NCI-H1048 (cell line): Measurements from ENCODE around the gene YPEL1.
"Not testable (repeated sequence)": the region's sequence is repeated elsewhere in the genome, so short reads cannot be mapped to it uniquely, and the experiment has no call there.

Experiments used
- DNase-seq: peaks from one replicate; lab custom pipeline; 2025; lab: John Stamatoyannopoulos, UW

The YPEL1 gene

DNA sequence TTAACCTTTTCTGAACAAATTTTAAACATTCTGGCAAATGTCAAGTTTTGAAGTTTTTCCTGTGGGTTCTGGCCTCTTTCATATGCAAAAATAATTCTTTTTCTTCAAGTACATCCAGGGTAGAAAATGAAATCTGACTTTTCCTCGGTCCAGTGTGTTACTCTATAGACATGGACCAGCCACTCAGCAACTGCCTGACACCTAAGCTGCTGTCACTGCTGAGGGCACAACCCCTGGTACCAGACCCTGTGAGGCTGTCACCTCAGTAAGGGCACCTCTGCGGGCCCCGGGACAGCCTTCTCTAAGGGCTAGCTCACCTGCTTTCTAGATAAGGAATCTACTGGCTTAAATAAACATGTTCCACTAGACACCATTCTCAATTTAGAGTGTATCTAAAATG is 36.0 kb downstream of the YPEL1 start:
- DNase-seq, result no peak

DNA sequence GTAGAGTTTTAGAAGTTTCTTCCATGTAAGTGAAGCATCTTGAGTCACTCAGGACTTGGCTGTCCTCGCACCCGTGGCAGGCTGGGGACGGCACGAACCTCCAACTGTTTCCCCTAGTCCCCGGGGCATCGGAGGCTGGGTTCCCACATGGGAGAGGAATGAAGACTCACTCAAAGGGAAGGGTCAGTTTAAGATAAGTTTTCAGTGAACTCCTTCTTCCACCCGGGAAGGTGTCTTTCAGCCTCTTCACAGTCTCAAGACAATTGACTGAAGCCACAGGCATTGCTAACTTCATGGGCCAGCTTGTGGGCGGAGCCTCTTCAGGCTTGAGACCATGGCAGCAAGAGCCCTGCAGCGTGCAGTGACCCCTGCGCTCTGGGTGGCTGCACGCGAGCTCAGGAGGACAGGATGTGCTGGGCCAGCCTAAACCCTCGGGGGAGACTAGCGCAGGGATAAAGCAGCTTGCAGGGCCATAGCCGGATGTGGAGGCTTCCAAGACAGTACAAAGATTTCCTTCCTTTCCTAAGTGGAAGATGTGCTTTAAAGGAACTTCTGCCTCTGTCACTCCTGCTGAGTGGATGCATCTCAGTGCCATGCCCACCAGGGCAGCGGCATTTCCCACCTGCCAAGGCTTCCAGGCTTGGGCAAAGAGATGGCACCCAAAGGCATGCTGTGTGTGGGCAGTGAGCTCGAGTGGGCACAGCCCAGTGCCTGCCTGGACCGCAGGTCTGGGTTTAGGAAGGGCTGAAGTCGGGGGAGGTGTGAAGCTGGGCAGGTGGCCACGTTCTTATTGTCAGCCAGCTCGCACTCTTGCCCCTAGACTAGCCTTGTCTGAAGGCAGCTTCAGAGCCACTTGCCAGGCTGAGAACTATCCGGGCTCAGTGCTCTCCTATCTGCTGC is 36.9 kb downstream of the YPEL1 start:
- no peak for DNase-seq

DNA sequence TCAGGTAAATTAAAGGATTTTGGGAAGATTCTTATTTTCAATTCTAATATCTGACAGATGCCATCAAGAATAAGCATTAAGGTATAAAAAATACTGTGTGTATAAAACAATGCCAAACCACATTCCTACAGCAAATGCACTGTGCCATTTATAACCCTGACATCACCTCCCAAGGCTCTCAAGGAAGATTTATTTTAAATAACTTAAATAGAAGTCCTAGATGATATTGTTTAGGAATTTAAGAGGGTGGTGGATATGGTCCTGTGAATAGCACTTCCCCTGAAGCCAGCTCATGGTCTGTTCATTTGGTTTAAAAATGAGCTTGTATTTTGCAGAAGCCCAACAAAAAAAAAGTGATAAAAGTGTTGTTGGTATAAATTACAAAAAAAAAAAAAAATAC is 37.7 kb downstream of the YPEL1 start:
- DNase-seq, result no peak

DNA sequence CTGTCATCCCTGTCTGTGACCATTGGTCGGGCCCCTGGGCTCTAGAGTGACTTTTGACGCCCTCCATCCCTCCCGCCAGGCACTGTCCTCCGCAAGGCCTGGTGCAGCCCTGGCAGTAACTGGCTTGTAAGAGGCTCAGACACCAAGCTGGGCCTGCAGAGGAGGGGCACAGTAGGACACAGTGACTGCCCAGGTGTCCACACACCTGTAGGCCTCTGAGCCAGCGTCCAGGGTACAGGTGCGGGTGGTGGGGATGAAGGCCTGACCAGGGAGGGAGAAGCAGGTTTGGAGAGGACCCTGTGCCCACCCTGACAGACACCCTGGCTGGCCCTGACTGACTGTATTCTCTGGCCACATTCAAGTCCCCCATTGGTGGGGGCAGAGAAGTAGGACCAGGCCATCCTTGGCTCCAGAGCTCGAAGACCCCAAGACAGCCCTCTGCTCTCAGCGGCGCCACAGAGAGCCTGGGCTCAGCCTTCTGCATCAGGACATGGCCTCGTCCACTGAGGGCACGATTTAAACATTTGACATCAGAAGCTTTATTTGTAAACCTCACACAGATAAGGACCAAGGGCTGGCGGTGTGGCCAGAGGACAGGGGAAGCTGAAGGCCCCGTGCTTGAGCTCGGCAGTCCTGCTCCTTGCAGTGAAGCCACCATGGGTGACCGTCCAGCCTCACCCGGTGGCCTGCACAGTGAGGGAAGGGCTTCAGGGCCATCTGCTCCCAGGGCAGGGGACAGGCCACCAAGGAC is 38.4 kb downstream of the YPEL1 start:
- DNase-seq, result no peak

DNA sequence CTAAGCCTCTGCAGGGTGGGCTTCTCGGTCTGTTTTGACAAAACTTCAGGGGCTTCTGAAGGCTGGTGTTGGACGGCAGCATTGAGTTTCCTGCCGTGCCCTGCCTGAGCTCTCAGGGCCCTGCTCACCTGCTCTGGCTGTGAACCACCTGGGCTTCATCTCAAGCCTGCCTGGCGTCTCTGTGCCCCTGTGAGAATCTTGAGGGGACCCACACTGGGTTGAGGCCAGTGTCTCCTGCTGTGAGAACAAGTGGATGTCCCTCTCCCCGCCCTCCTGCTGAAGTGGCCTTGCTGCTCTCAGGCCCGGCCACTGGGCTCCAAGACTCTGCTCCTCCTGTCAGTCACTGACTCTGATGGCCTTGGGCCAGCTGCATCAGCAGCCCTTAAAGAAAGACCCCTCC is 39.5 kb downstream of the YPEL1 start:
- no peak for DNase-seq

DNA sequence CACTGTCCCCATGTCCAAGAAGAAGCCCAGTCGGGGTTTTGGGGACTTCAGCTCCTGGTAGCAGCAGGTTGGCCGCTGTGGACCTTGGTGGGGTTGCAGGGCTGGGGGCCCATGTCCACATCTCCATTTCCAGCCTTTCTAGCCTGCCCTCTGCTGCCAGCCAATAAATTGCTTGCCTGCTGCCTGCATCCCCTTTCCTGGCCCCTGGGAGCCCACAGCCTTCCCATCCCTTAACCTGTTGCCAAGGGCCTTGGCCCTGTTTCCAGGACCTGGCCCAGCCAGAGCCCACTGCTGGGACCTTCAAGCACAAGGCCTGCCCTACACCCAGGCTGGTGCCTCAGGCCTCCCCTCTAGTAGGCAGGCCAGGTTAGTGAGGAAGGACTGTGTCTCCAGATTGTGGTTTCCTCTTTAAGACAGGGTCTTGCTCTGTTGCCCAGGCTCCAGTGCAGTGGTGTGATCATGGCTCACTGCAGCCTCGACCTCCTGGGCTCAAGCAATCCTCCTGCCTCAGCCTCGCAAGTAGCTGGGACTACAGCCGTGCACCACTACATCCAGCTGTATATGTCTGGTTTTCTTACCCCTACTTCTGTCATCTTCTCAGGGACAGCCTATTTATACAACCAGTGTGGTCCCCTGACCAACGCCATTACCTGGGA is 40.0 kb downstream of the YPEL1 start:
- no peak for DNase-seq

DNA sequence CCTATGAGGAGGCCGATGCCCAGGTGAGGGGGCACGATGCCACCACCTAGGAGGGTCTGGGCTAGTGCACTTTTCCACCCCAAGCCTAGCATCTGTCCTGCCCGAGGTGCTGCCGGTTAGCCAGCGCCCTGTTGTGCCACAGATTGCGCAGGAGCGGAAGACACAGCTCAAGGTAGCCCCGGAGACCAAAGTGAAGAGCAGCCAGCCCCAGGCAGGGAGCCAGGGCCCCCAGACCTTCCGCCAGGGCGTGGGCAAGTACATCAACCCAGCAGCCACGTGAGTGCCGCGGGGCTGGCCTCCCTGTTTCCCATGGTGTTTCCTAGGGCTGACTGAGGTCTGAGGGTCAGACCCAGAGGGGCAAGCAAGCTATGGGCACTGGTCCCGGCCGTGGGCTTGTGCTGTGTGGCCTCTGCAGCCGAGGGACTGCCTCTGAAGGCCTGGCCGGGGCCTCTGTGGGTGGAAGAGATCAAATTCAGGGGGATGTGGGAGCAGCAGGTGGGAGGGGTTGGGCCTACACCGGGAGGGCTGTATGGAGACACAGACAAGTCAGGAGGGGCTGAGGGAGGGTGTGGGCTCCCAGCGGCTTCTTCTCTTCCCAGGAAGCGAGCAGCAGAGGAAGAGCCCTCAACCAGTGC is 40.7 kb downstream of the YPEL1 start:
- no peak for DNase-seq

DNA sequence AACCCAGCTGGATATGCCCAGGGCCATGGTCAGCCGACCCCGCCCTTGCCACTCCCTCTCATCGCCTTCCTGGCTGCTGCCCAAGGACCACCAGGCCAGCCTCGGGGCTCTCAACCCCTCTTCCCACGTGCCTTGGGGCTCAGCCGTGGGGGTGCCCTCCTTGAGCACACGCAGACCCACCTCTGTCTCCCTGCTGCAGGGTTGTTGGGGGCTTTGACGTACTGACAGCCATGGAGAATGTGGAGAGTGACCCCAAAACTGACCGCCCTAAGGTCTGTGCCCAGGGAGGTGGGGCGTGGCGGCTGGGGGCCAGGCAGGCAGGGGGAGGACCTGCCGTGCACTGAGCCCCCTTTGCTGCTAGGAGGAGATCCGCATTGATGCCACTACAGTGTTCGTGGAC is 41.2 kb downstream of the YPEL1 start:
- no peak for DNase-seq

DNA sequence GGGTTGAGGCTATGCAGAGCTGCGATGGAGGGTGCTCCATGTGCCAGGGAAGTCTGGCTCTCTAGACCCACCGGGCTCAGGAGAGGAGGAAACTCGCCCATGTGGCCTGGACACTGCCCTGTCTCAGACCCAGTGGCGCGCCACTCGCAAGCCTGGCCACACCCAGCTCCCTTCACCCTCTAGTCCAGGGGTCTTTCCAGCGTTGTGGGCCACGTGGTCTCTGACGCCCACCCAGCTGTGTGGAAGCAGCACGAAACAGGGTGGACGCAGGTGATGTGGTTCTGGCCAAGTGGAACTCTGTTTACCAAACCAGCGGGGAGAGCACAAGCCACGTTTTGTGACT is 41.6 kb downstream of the YPEL1 start:
- DNase-seq, result no peak

DNA sequence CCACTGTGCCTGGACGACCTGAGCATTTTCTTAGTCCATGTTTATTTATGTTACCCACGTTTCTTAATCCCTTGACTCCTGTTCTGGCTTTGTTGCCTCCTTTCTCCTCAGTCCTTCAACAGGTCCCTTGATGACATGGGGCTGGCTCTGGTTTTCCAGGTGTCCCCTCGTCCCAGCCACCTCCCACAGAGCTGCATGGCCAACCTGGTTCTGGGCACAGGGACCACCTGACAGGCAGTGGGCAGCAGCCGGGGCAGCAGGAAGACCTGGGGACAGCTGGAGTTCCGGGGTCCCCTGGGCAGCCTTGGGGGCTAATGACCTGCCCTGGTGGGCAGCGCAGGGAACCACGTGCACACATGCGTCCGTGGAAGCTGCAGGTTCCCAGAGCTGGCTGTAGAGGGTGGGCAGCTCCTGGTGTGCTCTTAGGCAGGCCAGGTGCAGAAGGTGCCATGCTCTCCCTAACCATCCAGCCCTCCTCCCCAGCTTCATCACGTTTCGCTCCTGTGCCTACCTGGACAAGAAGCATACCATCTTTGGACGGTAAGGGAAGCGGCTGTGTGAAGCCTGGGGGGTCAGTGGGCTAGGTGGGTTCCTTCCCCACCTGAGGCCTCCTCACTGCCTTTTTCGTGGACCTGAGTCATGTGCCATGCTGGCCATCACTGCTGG is 42.1 kb downstream of the YPEL1 start:
- DNase-seq, result no peak

DNA sequence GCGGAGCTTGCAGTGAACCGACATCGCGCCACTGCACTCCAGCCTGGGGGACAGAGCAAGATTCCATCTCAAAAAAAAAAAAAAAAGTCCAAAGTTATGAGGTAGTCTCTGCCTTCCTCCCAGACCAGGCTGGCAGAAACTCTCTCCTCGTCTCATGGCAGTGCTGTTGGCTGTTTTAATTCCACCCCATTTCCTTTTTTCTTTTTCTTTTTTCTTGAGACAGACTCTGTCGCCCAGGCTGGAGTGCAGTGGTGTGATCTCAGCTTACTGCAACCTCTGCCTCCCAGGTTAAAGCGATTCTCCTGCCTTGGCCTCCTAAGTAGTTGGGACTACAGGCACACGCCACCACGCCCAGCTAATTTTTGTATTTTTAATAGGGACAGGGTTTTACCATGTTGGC is 42.7 kb downstream of the YPEL1 start:
- DNase-seq, result not testable (repeated sequence)

DNA sequence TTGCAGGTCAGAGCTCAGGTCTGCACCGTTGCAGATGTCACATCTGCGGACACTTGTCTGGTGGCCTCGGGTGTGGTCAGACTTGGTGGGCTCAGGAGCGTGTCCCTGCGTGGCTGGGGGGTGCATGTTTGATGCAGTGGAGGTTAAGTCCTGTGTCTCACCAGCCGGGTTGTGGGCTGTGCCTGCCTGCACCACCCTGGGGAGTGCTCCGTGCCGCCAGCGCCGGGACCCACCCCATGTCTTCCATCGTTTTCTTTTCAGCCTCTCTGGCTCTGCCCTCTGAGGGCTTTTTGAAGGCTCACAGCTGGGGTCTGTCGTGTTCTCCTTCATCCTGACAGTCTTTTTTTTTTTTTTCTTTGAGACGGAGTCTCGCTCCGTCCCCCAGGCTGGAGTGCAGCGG is 43.8 kb downstream of the YPEL1 start:
- DNase-seq, result no peak

DNA sequence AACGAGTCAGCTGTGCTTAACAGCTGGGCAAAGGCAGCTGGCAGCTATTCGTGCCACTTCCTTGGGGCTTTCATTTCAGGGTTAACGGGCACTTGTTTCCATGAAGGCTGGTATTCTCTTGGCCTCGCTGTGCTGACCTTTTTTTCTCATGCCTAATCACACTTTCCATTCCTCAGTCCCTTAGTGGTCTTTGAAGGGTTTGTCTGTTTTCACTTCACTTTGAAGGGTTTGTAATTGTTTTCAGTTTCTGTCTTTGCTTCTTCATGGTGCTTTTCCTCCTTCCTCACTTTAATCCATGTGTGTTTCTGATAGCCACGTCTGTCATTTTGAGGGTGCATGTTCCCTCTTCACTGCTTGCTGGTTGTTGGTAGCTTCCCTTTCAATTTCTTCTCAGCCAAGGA is 45.2 kb downstream of the YPEL1 start:
- DNase-seq, result no peak

DNA sequence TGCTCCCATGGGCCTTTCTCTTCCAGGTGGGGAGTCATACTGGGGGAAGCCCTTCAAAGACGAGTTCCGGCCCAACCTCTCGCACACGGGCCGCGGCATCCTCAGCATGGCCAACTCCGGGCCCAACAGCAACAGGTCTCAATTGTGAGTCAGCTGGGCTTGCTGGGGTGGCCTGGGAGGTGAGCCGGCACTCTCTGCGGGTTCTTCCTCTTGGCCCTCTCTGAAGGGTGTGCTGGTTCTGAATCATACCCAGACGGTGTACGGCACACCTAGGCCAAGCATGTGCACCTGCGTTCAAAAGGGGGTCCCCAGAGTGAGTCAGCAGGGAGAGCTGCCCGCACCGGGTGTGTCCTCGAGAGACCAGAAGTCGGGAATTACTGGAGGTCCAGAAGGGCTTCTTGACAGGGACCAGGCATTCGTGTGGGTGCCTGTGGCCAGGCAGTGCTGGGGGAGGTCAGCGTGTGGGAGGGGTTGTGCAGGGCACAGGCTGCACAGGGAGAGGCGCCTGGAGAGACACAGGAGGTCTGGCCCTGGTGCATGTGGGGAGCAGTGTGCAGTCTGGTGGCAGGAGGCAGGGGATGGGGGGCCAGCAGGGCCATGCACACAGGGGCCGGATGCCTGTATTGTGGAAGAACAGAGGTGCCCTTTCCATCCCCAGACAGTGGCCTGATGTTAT is 46.8 kb downstream of the YPEL1 start:
- DNase-seq, result no peak

DNA sequence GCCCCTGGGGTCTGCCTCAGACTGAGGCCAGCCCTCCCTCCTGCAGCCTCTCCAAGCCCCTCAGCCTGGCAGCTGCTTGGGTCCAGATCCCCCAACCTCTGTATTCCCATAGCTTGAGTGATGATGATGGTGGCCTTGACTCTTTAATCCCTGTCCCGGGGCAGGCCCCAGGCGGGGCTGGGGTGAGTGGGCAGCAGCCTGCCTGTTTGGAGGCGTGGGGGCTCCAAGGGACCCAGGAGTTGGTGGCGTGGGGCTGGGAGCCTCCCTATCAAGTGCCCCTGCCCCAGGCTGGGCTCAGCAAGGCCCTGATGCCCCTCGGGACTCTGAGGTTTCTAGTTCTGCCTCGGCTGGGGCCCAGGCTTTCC is 47.3 kb downstream of the YPEL1 start:
- DNase-seq, result no peak

DNA sequence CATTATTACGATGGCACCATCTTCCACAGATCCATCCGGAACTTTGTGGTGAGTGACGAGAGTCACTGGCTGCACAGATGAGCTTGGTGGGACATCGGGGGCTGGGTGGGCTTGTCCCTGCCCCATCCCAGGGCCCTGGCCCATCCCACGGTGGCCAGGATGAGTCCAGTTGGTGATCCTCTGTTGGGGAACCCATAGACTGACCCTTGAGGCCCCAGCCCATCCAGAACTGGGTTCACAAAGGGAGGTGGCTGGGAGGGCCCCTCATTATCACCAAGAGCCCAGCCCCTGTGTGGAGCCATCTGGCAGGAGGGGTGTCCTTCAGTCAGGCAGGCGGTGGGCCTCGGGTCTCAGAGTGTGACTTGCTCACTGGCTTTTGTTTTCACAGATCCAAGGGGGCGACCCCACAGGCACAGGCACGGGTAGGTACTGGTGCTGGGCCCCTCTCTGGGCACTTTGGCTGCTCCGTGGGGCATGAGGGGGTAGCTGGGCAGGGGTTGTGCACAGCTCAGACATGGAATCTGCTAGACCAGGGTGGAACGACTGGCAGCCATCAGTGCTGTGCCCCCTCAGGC is 47.8 kb downstream of the YPEL1 start:
- no peak for DNase-seq

DNA sequence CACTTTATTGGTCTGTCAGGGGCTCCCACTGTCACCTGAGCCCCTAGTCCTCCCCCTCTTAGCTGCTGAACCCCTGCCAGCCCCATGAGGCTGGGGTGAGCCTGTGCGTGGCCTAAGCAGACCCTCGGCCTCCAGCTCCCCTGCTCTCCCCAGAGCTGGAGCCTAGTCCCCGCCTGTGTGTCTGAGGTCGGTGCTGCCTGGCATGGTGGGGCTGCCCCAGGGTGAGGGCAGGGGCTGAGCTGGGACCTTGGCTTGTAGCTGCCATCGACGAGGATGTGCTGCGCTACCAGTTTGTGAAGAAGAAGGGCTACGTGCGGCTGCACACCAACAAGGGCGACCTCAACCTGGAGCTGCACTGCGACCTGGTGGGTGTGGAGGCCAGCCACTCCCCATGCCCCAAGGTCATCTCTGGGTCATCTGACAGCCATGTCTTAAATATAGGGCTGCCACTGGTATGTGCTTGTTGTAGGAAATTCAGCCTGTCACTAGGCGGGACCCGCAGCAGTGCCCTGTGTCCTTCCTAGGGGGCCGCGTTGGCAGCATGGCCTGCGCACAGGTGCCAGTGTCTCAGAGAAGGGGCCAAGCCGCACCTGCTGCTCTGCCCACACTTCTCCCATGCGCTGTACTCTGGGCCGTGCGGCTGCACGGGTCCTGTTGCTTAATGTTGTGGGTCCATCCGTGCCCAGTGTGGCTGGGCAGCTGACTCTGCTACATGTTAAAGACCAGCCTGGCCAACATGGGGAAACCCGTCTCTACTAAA is 48.8 kb downstream of the YPEL1 start:
- DNase-seq, result no peak

DNA sequence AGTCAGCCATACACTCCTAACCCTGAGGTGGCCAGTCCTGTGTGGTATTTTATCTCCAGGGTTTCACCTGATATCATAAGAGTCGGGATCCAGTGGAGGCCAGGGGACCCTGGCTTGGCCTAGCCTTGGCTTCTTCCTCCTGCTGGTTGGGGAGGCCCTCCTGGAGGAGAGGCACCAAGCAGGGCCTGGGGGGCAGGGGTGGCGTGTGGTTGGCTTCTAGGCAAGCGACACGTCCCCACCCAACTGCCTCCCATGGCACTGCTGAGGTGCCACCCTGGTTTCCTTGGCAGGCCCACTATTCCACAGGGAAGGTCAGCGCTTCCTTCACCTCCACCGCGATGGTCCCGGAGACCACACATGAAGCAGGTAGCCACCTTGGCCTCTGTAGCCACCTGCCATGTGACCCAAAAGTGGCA is 49.4 kb downstream of the YPEL1 start:
- no peak for DNase-seq

DNA sequence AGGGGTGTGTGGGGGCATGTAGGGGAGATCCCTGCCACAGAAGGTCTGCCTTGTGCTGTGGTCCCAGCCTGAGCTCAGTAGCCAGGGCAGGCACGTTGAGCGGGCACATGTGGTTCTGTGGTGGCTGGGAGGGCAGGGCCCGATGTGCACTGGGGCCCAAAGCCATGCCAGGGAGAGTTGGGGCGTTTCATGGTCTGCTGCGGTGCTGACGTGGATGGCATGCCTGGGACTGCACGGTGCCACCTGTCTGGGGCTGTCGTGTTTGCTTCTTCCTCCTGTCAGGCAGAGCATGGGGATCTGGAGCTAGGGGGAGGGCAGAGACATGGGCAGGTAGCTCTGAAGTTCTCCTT is 50.5 kb downstream of the YPEL1 start:
- DNase-seq, result no peak

DNA sequence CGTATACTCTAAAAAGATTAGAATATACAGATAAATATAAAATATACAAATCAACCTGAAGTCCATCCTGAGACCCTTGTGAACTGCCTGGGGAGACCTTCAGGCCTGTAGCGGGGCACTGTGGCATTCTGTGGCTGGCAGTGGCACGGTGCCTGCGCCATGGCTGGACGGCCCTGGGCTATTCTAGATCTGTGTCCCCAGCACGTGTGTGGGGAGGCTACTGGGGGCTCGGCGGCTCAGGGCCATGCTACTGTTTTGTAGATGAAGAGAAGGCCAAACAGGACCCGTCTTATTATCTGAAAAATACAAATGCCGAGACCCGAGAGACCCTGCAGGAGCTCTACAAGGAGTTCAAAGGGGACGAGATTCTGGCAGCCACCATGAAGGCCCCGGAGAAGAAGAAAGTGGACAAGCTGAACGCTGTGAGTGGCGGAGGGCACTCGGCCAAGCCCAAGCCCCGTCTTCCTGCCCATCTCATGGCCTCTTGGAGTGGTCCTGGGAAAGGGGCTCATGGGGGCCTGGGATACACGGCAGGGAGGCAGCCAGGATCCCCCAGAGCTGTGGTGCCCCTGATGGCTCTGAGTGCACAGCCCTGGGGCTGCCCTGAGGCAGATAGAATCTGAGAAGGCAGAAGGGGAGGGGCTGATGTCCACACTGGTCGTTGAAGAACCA is 51.0 kb downstream of the YPEL1 start:
- no peak for DNase-seq
